ENCODE measurements around the gene SPDYA. TPM values are rescaled to one million over a fixed set of nuclear protein-coding genes. Genes with fewer than 3 reads are reported as not detected.

The SPDYA gene
- total RNA-seq, 4 donors from 2014 or later = 0.78 to 3.1 (median 1.8) TPM

DNA sequence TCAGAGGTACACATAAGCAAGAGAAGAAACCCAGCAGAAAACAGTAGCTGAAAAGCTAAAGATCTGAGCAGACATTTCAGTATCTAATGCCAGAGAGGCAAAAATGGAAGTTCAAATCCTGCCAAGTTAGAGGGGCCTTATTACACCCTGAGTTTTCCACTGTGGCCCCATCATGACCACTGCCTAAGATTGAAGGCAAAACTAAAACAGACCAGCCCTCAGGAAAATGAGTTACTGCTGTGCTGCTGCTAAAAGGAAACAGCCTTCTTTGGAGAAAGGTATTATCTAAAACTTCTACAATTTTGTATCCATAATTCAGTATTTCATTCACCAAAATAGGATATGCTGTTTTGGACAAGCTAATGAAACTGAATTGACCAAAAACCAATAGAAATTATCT is 42.2 kb upstream of the SPDYA start:
- Histone ChIP-seq H3K36me3 (no peaks in the 10 kb centered on the region), H3K9me3 (no peaks in the 10 kb centered on the region), H3K27me3 (no peaks in the 10 kb centered on the region), H3K4me3 (replicated peaks in 1 of 3) (no peak overlapping the region), H3K27ac (no peak overlapping the region), H3K4me1 (peaks cover 0 to 10% of the 10 kb centered on the region in 2 donors)
- no peak for TF ChIP-seq POLR2A (IDR thresholded peaks at IDR 0.05)
- TF ChIP-seq, protein P1, sequence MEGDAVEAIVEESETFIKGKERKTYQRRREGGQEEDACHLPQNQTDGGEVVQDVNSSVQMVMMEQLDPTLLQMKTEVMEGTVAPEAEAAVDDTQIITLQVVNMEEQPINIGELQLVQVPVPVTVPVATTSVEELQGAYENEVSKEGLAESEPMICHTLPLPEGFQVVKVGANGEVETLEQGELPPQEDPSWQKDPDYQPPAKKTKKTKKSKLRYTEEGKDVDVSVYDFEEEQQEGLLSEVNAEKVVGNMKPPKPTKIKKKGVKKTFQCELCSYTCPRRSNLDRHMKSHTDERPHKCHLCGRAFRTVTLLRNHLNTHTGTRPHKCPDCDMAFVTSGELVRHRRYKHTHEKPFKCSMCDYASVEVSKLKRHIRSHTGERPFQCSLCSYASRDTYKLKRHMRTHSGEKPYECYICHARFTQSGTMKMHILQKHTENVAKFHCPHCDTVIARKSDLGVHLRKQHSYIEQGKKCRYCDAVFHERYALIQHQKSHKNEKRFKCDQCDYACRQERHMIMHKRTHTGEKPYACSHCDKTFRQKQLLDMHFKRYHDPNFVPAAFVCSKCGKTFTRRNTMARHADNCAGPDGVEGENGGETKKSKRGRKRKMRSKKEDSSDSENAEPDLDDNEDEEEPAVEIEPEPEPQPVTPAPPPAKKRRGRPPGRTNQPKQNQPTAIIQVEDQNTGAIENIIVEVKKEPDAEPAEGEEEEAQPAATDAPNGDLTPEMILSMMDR (IDR thresholded peaks at IDR 0.05) = no peak
- intact Hi-C loops (cut with DNase I) = no loop called here
- DNase-seq = no peak

DNA sequence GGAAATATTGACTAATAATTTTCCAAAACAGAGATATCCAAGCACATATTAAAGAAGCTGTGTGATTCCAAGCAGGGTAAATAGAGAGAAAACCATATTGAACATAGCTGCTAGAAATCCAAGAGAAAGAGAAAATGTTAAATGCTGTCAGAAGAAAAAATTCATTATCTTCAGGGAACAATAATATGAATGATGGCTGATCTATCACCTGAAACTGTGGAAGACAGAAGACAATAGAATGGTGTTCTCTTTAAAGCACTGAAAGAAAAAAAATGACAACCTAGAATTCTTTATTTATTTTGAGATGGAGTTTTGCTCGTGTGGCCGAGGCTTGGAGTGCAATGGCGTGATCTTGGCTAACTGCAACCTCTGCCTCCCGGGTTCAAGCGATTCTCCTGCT is 41.7 kb upstream of the SPDYA start:
- no peaks in the 10 kb centered on the region for H3K27me3 ChIP-seq
- DNase-seq = no peak
- 94 to 97% methylated on average over 5 of the region's 5 CpGs for WGBS, 2 donors
- H3K27ac ChIP-seq = no peak overlapping the region
- no peak overlapping the region for H3K4me3 ChIP-seq (replicated peaks in 1 of 3)
- intact Hi-C loops (cut with DNase I) = no loop called here
- H3K36me3 ChIP-seq = no peaks in the 10 kb centered on the region
- H3K9me3 ChIP-seq = no peaks in the 10 kb centered on the region
- H3K4me1 ChIP-seq = peaks cover 3 to 11% of the 10 kb centered on the region in 2 donors
- TF ChIP-seq POLR2A (IDR thresholded peaks at IDR 0.05) = no peak
- TF ChIP-seq, protein P1 (IDR thresholded peaks at IDR 0.05) = no peak

DNA sequence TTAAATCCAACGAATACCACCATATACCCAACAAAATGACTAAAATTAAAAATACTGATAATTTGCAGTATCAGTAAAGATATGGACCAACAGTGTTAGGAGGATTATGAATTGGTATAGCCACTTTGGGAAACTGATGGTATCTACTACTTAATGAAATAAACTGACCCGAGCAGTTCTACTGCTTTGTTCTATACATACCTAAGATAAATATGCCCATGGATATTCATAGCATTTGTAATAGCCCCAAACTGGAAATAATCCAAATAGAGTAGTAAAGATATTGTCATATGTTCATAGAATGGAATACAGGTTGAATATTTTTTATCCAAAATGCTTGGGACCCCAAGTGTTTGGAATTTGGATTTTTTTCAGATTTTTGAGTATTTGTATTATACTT is 38.3 kb upstream of the SPDYA start:
- no peak for DNase-seq
- H3K27ac ChIP-seq = no peak overlapping the region
- H3K4me1 ChIP-seq = peaks cover 17% of the 10 kb centered on the region in 2 donors

DNA sequence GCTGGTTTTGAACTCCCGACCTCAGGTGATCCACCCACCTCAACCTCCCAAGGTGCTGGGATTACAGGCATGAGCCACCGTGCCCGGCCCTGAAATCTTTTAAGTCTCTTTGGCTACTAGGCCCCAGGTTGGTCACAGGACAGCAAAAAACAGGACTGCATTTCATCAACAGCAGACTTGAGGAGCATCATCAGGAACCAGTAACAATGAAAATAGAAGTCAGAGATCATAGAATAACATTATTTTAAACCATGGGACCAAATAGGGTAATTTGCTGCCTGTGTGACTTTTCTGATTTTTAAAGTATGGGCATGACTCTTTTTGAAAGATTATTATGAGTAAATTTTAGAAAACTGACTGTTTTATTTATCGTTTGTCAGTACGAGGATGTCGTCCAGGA is 34.2 kb upstream of the SPDYA start:
- no peak for DNase-seq
- Histone ChIP-seq H3K4me1 (peaks cover 19 to 32% of the 10 kb centered on the region in 2 donors), H3K4me3 (replicated peaks in 1 of 3) (no peak overlapping the region), H3K36me3 (peaks cover 4 to 8% of the 10 kb centered on the region in 2 donors), H3K27ac (no peak overlapping the region), H3K27me3 (no peaks in the 10 kb centered on the region), H3K9me3 (no peaks in the 10 kb centered on the region)
- TF ChIP-seq, protein P1 (IDR thresholded peaks at IDR 0.05) = no peak
- no peak for TF ChIP-seq POLR2A (IDR thresholded peaks at IDR 0.05)
- intact Hi-C loops (cut with DNase I) = no loop called here
- WGBS, 2 donors = 83 to 92% methylated on average over 6 of the region's 6 CpGs

More for the DNA sequence above, 38.3 kb upstream of the SPDYA start:
- Histone ChIP-seq H3K4me3 (replicated peaks in 1 of 3) (no peak overlapping the region), H3K27me3 (no peaks in the 10 kb centered on the region), H3K36me3 (no peaks in the 10 kb centered on the region), H3K9me3 (no peaks in the 10 kb centered on the region)
- intact Hi-C loops (cut with DNase I) = no loop called here
- TF ChIP-seq, protein P1 (IDR thresholded peaks at IDR 0.05) = no peak
- TF ChIP-seq POLR2A (IDR thresholded peaks at IDR 0.05) = no peak
- 89 to 94% methylated on average over 2 of the region's 2 CpGs for WGBS, 2 donors

DNA sequence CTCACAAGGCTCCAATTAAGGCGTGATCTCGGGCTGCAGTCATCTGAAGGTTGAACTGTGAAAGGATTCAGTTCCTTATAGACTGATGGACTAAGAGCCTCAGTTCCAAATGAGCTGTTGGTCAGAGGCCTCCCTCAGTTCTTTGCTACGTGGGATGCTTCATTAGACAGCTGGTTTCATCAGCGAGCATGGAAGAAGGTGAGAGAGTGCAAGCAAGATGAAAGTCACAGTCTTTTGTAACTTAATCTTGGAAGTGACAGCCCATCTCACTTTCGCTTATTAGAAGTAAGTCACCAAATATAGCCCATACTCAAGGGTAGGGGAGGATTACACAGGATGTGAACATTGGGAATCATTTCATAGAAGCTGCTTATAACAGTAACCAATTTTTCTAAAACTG is 32.2 kb upstream of the SPDYA start:
- Histone ChIP-seq H3K36me3 (peaks cover 15 to 19% of the 10 kb centered on the region in 2 donors), H3K9me3 (no peaks in the 10 kb centered on the region), H3K4me3 (replicated peaks in 1 of 3) (no peak overlapping the region), H3K4me1 (peaks cover 13 to 32% of the 10 kb centered on the region in 2 donors), H3K27me3 (no peaks in the 10 kb centered on the region), H3K27ac (peak overlapping the region in 1 of 3 donors; percentile 61)
- TF ChIP-seq, protein P1 (IDR thresholded peaks at IDR 0.05) = no peak
- TF ChIP-seq POLR2A (IDR thresholded peaks at IDR 0.05) = no peak
- DNase-seq = no peak
- 93 to 96% methylated on average over 5 of the region's 5 CpGs for WGBS, 2 donors
- intact Hi-C loops (cut with DNase I) = no loop called here
